Activated naive CD8-positive, alpha-beta T cell treated with anti-CD3 and anti-CD28 coated beads, Interleukin-2, amount 50 U/mL, for 24 hours (primary cell): ENCODE measurements around the gene COPG1.
"Not testable (repeated sequence)": the region's sequence is repeated elsewhere in the genome, so short reads cannot be mapped to it uniquely, and the experiment has no call there.

Source experiments
- ATAC-seq: fragments of 150-1000 bp; cut with Tn5 transposase; one replicate; pipeline ENCODE4 v1.10.0; 2021
- DNase-seq: peaks from one replicate; pipeline ENCODE4 v3.0.0; 2021
- H3K27ac Mint-ChIP-seq: one replicate; pipeline ENCODE4 v1.8.0; 2021; ENCODE audit warnings: mild to moderate bottlenecking, mixed read lengths
- H3K27me3 Mint-ChIP-seq: one replicate; pipeline ENCODE4 v1.8.0; 2021; ENCODE audit warnings: mixed read lengths
- H3K36me3 Mint-ChIP-seq: one replicate; pipeline ENCODE4 v1.8.0; 2021; ENCODE audit warnings: low read depth, mixed read lengths
- H3K4me1 Mint-ChIP-seq: one replicate; pipeline ENCODE4 v1.8.0; 2021; ENCODE audit warnings: mixed read lengths
- H3K4me3 Mint-ChIP-seq: one replicate; pipeline ENCODE4 v1.8.0; 2021; ENCODE audit warnings: mild to moderate bottlenecking, moderate library complexity, mixed read lengths
- H3K9me3 Mint-ChIP-seq: one replicate; pipeline ENCODE4 v1.8.0; 2021; ENCODE audit warnings: mixed read lengths

The COPG1 gene, protein sequence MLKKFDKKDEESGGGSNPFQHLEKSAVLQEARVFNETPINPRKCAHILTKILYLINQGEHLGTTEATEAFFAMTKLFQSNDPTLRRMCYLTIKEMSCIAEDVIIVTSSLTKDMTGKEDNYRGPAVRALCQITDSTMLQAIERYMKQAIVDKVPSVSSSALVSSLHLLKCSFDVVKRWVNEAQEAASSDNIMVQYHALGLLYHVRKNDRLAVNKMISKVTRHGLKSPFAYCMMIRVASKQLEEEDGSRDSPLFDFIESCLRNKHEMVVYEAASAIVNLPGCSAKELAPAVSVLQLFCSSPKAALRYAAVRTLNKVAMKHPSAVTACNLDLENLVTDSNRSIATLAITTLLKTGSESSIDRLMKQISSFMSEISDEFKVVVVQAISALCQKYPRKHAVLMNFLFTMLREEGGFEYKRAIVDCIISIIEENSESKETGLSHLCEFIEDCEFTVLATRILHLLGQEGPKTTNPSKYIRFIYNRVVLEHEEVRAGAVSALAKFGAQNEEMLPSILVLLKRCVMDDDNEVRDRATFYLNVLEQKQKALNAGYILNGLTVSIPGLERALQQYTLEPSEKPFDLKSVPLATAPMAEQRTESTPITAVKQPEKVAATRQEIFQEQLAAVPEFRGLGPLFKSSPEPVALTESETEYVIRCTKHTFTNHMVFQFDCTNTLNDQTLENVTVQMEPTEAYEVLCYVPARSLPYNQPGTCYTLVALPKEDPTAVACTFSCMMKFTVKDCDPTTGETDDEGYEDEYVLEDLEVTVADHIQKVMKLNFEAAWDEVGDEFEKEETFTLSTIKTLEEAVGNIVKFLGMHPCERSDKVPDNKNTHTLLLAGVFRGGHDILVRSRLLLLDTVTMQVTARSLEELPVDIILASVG

DNA sequence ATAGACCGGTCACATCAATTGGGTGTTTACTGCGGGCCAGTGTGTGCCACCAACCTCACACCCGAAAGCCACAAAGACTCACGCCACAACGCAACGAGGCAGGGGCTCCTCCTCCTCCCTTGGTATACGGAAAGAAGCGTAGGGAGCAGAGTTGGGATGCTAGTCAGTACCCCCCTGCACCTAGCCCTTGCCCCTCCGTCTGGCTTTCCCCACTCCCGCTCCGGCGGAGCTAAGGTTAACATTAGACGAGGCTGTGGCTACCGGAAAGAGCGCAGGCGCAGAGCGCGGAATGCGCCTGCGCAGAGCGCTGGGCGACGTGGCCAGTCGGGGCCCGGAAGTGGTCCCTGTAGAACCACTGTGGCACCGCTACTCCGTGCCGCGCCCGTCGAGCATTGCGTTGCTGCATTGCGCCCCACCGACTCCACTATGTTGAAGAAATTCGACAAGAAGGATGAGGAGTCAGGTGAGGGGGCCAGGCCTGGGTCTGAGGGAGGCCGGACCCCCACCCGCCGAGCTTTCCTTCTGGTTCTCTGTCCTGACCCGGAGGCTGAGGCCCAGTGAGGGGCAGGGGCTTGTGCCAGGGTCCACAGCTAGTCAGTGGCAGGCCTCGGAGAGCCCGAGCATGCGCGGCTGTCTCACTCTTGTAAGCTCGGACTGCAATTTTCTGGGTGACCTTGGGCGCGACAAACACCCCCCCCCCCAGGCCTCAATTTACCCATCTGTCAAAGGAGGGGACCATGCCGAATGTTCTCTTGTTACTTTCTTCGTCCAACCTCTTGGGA, at the start of gene COPG1:
COPG1 (plus strand) TSS at position 323 of the 782 bp plus-strand sequence; CDS start at position 427, 104 bp downstream.
- Mint-ChIP-seq H3K27ac (peak within 1 kb of the TSS; percentile 96), H3K4me3 (peak within 1 kb of the TSS; percentile 96), H3K9me3 (no peaks in the 10 kb centered on the region), H3K27me3 (peaks cover 2% of the 10 kb centered on the region), H3K36me3 (peaks cover 28% of the 10 kb centered on the region), H3K4me1 (peaks cover 42% of the 10 kb centered on the region)
- ATAC-seq (peak; percentile 87), DNase-seq (peak; percentile 88)

DNA sequence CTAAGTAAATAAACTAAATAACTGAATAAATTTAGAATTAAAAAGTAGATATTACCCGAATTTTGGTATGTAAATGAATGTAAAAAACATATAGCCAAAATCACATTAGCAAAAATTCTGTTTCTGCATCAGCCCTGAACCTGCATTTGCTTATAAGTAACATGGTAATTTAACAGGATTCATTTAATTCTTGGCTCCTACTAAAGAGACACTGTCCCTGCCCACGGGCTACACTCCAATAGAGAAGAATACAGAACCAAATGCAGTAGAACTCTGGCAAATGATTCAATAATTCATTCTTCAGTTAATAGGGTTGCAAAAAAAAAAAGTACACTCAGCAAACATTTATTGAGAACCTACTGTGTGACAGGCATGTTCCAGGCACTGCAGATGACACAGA, 44.9 kb upstream of the COPG1 start:
- Mint-ChIP-seq H3K4me3 (no peak overlapping the region), H3K4me1 (no peaks in the 10 kb centered on the region), H3K36me3 (no peaks in the 10 kb centered on the region), H3K9me3 (no peaks in the 10 kb centered on the region), H3K27me3 (no peaks in the 10 kb centered on the region), H3K27ac (no peak overlapping the region)
- ATAC-seq = no peak
- no peak for DNase-seq

DNA sequence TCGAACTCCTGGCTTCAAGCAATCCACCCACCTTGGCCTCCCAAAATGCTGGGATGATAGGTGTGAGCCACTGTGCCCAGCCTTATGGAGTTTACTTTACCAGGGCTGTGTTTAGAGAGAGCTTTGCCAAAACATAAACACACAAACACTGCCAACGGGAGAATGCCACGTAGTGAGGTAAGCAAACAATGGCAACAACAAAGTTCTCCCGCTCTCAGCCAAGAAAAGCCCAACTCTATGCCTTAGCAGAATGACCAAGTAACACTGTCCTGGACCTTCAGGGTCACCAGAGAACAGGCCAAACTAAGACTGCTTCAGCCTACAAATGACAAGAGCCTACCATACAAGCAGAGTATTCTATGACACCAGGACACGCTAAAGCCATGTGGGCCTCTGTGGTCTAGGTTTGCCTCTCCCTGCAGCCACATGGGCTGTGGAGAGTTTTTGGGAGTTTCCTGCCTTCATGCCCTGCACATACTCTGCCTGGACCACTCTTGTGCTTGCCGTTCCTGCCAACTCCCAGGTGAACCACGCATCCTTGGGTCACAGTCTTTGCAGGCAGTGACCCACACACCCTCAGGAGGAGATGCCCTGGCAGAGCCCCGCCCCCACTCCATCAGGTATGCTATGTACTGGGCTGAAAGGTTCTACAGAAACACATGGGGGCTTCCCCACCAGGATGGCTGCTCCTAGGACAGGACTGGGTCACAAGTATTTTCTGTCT, 44.1 kb upstream of the COPG1 start:
- Mint-ChIP-seq H3K27me3 (peaks cover 1% of the 10 kb centered on the region), H3K4me1 (no peaks in the 10 kb centered on the region), H3K4me3 (no peak overlapping the region), H3K36me3 (no peaks in the 10 kb centered on the region), H3K27ac (no peak overlapping the region), H3K9me3 (no peaks in the 10 kb centered on the region)
- ATAC-seq = no peak
- no peak for DNase-seq

DNA sequence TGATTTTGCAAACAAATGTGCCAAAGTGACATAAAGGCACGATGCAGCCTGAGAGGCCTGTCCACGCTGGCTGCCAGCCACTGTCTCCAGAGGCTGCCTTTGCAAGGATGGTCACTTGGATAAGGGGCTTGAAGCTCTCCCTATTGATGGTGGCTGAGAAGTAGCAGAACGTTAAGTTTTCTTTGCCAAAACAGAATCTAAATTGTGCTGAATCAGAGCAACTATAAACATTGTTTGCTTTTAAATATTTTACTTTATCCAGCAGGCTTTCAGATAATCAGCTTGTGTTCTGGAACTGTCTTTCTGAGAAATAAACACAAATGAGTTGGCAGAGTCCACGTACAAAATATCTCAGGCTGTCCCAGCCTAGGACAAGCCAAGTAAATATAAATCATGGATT, 41.9 kb upstream of the COPG1 start:
- Mint-ChIP-seq H3K27ac (no peak overlapping the region), H3K4me1 (no peaks in the 10 kb centered on the region), H3K27me3 (peaks cover 2% of the 10 kb centered on the region), H3K36me3 (no peaks in the 10 kb centered on the region), H3K4me3 (no peak overlapping the region), H3K9me3 (no peaks in the 10 kb centered on the region)
- no peak for DNase-seq
- no peak for ATAC-seq

DNA sequence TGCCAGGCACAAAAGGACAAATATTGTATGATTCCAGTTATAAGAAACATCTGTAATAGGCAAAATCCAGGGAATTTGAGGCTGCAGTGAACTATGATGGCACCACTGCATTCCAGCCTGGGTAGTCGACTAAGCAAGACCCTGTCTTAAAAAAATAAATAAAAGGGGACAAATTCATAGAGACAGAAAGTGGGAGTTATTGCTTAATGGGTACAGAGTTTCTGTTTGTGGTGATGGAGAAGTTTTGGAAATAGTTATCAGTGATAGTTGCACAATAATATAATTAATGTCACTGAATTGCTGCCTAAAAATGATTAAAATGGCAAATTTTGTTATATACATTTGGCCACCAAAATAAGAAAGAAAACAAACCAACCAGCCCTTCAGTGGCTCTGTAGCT, 38.1 kb upstream of the COPG1 start:
- no peaks in the 10 kb centered on the region for H3K36me3 Mint-ChIP-seq
- ATAC-seq (no peak), DNase-seq (no peak)
- H3K4me3 Mint-ChIP-seq = no peak overlapping the region
- no peak overlapping the region for H3K27ac Mint-ChIP-seq
- peaks cover 2% of the 10 kb centered on the region for H3K27me3 Mint-ChIP-seq
- no peaks in the 10 kb centered on the region for H3K9me3 Mint-ChIP-seq
- no peaks in the 10 kb centered on the region for H3K4me1 Mint-ChIP-seq

DNA sequence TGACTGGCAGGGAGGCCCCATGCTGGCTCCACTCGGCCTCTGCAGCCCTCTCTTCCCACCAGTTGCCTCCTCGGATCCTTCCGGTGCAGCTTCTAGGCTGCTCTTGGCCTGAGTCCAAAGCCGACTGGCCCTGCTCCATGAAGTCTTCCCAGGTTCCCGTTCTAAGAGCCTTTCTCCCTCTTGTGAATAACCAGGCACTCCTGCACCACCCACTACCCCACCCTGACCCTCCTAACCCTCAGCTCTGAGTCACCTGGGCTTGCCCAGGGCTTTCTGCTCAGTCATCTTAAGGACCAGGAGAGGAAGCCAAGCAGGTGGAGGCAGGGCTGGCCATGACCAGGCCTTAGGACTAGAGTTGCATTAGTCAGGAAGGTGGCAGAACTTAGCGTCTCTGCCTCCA, 37.6 kb upstream of the COPG1 start:
- Mint-ChIP-seq H3K4me1 (no peaks in the 10 kb centered on the region), H3K9me3 (no peaks in the 10 kb centered on the region), H3K4me3 (no peak overlapping the region), H3K27ac (no peak overlapping the region), H3K27me3 (peaks cover 2% of the 10 kb centered on the region), H3K36me3 (no peaks in the 10 kb centered on the region)
- ATAC-seq (no peak), DNase-seq (no peak)

DNA sequence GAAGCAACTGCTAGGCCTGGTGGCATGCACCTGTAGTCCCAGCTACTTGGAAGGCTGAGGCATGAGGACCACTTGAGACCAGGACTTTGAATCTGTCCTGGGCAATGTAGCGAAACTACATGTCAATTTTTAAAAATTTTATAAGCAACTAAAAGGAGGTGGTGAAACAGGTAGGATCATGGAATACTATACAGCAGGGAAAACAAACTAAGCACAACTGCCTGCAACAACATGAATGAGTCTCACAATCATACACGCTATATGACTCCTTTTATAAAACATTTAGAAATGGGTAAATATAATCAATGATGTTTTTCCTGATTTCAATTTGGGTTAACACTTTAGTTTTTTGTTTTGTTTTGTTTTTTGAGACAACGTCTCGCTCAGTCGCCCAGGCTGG, 36.2 kb upstream of the COPG1 start:
- Mint-ChIP-seq H3K9me3 (no peaks in the 10 kb centered on the region), H3K27me3 (peaks cover 2% of the 10 kb centered on the region), H3K4me1 (no peaks in the 10 kb centered on the region), H3K36me3 (no peaks in the 10 kb centered on the region), H3K4me3 (no peak overlapping the region), H3K27ac (no peak overlapping the region)
- DNase-seq (no peak), ATAC-seq (no peak)

DNA sequence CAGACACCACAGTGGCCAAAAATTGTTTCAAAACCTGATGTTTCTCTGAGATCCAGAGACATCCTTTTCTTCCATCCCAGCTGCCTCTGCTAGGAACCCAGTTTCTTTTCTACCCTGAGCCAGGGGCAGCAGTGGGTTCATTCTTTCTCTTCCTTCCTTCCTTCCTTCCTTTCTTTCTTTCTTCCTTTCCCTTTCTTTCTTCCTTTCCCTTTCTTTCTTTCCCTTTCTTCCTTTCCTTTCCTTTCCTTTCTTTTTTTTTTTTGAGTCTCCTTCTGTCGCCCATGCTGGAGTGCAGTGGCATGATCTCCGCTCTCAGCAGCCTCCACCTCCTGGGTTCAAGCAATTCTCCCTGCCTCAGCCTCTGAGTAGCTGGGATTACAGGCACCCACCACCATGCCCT, 30.7 kb upstream of the COPG1 start:
- Mint-ChIP-seq H3K36me3 (no peaks in the 10 kb centered on the region), H3K4me1 (no peaks in the 10 kb centered on the region), H3K27ac (no peak overlapping the region), H3K27me3 (no peaks in the 10 kb centered on the region), H3K9me3 (no peaks in the 10 kb centered on the region), H3K4me3 (no peak overlapping the region)
- no peak for ATAC-seq
- DNase-seq = no peak

DNA sequence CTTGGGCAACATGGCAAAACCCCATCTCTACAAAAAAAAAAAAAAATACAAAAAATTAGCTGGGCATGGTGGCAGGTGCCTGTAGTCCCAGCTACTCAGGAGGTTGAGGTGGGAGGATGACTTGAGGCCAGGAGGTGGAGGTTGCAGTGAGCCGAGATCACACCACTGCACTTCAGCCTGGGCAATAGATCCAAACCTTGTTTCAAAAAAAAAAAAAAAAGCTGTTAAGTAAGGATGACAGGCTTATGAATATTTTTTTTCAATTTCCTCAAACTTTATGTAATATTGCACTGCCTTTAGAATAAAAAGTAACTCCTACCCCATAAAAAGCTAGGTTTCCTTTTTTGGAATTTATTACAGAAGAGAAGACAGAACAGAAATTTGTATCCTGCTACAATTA, 25.0 kb upstream of the COPG1 start:
- not testable (repeated sequence) for ATAC-seq, H3K9me3 Mint-ChIP-seq, H3K27me3 Mint-ChIP-seq, H3K4me3 Mint-ChIP-seq, H3K36me3 Mint-ChIP-seq, H3K27ac Mint-ChIP-seq, DNase-seq
- peaks cover 20% of the 10 kb centered on the region for H3K4me1 Mint-ChIP-seq

DNA sequence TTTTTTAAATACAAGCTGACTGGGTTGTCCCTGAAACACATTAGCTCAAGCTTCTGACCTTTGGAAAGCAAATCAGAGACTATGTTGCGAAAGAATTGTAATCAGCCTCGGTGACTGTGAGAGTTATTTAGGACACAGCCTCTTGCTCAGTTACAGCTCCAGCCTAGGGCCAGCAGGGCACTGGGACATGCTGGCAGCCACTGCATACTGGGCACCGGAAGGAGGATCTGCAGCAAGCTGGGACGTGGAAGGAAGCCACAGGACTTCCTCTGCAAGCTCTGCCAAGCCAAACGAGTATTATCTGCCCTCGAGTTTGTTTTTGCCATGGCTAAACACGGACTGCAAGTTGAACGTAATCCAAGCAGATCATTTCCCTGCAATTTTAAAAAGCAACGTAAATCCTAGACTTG, 24.4 kb upstream of the COPG1 start:
- peak; percentile 70 for ATAC-seq
- DNase-seq = peak; percentile 23
- no peaks in the 10 kb centered on the region for H3K27me3 Mint-ChIP-seq
- H3K4me1 Mint-ChIP-seq = peaks cover 20% of the 10 kb centered on the region
- H3K36me3 Mint-ChIP-seq = no peaks in the 10 kb centered on the region
- peak overlapping the region; percentile 36 for H3K4me3 Mint-ChIP-seq
- H3K9me3 Mint-ChIP-seq = no peaks in the 10 kb centered on the region
- peak overlapping the region; percentile 64 for H3K27ac Mint-ChIP-seq

DNA sequence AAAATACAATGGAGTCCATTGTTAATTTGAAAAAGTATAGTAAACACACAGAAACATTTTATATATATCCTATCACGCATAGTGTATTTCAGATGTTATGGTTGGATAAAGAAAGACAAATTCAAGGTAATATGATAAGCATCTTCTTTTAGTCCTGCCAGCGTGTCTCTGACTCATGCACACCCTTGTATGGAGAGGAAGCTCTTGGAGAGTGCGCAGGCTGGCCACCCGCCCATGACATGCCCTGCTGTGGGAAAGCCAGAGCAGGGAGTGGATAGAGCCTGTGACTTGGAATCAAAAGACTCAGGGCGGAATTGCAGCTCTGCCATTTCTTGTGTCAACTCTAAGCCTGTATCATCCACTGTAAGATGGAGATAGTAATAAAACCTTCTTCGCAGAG, 23.0 kb upstream of the COPG1 start:
- Mint-ChIP-seq H3K9me3 (no peaks in the 10 kb centered on the region), H3K4me1 (peaks cover 32% of the 10 kb centered on the region), H3K27me3 (no peaks in the 10 kb centered on the region), H3K4me3 (no peak overlapping the region), H3K27ac (no peak overlapping the region), H3K36me3 (no peaks in the 10 kb centered on the region)
- DNase-seq = no peak
- no peak for ATAC-seq

DNA sequence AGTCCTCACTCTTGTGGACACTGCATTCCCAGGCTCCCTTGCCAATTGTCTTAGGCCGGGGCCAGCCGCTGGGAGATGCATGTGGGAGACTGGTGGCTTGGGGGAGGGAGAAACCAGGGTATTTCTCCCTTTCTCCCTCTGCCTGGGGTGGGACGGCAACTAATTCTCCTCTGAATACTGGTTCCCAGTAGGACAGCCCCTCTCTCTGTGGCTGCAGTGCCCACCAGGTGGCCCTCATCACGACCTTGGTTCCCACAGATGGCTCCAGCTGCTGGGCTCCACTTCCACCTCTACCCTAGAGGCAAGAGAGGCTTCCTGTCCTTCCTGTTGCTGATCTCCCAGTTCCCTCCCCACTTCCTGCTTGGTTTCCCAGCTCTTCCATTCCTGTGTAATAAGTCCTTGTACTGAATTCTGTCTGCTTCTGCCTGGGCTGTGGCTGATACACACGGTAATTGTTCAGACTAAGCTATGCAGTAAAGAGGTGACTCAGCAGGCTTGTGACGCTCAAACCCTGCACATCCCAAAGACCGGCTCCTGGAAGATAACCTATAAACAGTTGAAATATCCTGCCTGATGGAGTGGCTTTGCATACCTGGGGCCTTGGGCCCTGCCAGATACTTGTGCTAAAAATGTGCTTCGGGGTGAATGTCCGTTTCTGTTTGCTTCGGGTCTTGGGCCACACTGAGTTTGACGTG, 20.4 kb upstream of the COPG1 start:
- Mint-ChIP-seq H3K4me1 (peaks cover 40% of the 10 kb centered on the region), H3K9me3 (no peaks in the 10 kb centered on the region), H3K4me3 (no peak overlapping the region), H3K27ac (no peak overlapping the region), H3K27me3 (no peaks in the 10 kb centered on the region), H3K36me3 (no peaks in the 10 kb centered on the region)
- ATAC-seq = no peak
- no peak for DNase-seq

DNA sequence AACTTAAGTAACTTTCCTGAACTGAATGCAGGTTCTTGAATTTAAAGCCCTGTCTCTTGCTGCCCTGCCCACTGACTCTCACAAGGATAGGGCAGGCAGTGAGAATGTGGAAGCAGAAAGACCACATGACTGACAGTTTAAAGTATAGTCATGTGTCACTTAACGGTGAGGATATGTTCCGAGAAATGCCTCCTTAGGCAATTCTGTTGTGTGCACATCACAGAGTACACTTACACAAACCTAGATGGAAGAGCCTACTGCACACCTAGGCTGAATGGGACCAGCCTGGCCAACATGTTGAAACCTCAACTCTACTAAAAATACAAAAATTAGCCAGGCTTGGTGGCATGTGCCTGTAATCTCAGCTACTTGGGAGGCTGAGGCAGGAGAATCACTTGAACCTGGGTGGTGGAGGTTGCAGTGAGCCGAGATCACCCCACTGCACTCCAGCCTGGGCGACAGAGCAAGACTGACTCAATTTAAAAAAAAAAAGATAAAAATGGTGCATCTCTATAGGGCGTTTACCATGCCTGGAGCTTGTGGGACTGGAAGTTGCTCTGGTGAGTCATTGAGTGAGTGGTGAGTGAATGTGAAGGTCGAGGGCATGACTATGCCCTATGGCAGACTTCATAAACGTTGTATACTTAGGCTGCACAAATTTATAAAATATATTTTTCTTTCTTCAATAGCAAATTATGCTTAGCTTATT, 18.9 kb upstream of the COPG1 start:
- Mint-ChIP-seq H3K9me3 (no peaks in the 10 kb centered on the region), H3K36me3 (no peaks in the 10 kb centered on the region), H3K27me3 (no peaks in the 10 kb centered on the region), H3K4me3 (no peak overlapping the region), H3K4me1 (peaks cover 33% of the 10 kb centered on the region), H3K27ac (peak overlapping the region; percentile 54)
- DNase-seq (peak; percentile 33), ATAC-seq (peak; percentile 98)
